LNCAP (cell line): ENCODE measurements around the gene IGFBP7.

Source experiments
- TF ChIP-seq, protein P1 (sequence below): fragments of 450-650 bp; IDR thresholded peaks from 2 replicates; pipeline ENCODE4 v1.5.1; 2017; ENCODE audit warnings: mild to moderate bottlenecking

The IGFBP7 gene

GRCh38 chr4:57034520-57034919, 75.7 kb downstream of the IGFBP7 start:
- TF ChIP-seq, protein P1, sequence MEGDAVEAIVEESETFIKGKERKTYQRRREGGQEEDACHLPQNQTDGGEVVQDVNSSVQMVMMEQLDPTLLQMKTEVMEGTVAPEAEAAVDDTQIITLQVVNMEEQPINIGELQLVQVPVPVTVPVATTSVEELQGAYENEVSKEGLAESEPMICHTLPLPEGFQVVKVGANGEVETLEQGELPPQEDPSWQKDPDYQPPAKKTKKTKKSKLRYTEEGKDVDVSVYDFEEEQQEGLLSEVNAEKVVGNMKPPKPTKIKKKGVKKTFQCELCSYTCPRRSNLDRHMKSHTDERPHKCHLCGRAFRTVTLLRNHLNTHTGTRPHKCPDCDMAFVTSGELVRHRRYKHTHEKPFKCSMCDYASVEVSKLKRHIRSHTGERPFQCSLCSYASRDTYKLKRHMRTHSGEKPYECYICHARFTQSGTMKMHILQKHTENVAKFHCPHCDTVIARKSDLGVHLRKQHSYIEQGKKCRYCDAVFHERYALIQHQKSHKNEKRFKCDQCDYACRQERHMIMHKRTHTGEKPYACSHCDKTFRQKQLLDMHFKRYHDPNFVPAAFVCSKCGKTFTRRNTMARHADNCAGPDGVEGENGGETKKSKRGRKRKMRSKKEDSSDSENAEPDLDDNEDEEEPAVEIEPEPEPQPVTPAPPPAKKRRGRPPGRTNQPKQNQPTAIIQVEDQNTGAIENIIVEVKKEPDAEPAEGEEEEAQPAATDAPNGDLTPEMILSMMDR, result no peak

DNA sequence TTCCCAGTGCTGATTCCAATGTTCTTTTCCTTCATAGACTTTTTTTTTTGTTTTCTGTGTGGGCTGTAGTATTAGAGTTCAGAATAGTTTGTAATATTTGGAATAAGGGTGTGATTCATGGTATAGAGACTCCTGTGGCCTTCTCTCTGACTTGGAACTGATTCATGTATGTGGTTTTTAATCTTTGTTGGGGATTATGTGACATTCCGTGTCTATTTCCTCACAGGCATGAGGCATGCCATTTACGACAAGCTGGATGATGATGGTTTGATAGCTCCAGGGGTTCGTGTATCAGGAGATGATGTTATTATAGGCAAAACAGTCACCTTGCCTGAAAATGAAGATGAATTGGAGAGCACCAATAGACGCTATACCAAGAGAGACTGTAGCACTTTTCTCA, 87.1 kb downstream of the IGFBP7 start:
- TF ChIP-seq, protein P1, result no peak

DNA sequence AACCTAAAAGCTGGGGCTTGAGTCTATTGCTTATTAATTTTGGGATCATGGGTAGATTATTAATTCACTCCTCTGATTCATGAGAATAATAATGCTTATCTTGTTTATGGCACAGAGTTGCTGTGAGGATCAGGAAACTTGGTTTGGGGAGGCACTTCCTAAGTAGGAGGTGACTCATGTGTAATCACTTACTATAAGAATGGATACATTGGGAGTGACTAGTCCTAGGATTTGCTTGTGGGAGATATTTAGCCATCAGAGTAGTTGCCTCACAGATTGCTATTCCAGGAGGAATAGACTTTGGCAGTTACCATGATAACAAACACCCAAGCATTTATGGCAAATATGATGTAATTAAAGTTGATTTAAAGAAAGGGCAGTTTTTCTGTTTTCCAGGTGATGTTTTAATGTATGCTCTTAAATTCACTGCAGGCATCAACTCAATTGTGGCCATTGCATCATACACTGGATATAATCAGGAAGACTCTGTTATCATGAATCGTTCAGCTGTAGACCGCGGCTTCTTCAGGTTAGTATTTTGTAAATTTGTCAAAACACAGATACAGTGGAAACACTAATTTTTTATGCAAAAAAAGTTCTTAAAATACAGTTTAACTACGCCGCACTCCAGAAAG, 89.6 kb downstream of the IGFBP7 start:
- TF ChIP-seq, protein P1, result no peak

DNA sequence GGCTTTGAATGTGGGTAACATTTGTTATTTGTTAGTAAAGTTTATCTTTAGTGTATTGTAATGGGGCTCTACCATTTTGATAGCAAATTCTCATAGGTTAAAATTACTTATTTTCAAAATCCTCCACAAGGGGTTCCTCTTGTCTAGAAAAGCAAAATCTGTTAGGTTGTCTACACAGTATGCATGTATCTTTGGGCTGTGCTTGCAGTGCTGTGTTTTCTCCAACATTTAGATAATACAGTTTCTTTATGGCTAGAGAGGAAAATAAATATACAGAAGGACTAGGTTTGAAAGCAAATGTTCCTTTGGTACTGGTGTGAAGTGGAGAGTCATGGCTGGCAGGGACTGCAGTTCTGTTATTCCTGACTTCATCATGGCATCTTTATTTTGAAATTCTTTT, 91.2 kb downstream of the IGFBP7 start:
- TF ChIP-seq, protein P1, result no peak

- TF ChIP-seq, protein P1, result no peak
Measured at GRCh38 chr4:57013543-57014120, 96.6 kb downstream of the IGFBP7 start.

DNA sequence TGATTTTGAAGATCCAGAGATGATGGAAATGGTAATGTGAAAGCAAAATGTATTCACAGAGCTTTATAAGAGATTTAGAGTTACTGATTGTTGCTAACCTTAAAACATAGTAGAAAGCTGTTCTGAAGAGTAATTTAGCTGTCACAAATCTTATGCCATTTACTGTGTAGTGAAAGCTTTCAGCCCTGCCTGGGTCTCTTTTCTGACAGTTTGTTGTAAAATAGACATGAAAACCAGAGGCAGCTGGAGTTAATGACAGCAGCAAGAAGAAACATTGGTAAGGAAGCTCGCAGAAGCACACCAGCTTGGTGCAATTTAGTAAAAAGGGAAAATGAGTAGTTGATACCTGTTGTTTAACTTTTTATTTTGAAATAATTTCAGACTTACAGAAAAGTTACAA, 110.4 kb downstream of the IGFBP7 start:
- TF ChIP-seq, protein P1, result no peak

- TF ChIP-seq, protein P1, result no peak
Measured at GRCh38 chr4:56995525-56995924, 114.7 kb downstream of the IGFBP7 start.
